GDM1 (cell line): ENCODE results near the gene NUP160.
A peak's percentile ranks its signal among the peaks of the same experiment; 100 is the strongest.
"Not testable (repeated sequence)": the region's sequence is repeated elsewhere in the genome, so short reads cannot be mapped to it uniquely, and the experiment has no call there.

Experiments used
- DNase-seq: peaks from one replicate; lab custom pipeline; 2025; lab: John Stamatoyannopoulos, UW

Gene NUP160, protein sequence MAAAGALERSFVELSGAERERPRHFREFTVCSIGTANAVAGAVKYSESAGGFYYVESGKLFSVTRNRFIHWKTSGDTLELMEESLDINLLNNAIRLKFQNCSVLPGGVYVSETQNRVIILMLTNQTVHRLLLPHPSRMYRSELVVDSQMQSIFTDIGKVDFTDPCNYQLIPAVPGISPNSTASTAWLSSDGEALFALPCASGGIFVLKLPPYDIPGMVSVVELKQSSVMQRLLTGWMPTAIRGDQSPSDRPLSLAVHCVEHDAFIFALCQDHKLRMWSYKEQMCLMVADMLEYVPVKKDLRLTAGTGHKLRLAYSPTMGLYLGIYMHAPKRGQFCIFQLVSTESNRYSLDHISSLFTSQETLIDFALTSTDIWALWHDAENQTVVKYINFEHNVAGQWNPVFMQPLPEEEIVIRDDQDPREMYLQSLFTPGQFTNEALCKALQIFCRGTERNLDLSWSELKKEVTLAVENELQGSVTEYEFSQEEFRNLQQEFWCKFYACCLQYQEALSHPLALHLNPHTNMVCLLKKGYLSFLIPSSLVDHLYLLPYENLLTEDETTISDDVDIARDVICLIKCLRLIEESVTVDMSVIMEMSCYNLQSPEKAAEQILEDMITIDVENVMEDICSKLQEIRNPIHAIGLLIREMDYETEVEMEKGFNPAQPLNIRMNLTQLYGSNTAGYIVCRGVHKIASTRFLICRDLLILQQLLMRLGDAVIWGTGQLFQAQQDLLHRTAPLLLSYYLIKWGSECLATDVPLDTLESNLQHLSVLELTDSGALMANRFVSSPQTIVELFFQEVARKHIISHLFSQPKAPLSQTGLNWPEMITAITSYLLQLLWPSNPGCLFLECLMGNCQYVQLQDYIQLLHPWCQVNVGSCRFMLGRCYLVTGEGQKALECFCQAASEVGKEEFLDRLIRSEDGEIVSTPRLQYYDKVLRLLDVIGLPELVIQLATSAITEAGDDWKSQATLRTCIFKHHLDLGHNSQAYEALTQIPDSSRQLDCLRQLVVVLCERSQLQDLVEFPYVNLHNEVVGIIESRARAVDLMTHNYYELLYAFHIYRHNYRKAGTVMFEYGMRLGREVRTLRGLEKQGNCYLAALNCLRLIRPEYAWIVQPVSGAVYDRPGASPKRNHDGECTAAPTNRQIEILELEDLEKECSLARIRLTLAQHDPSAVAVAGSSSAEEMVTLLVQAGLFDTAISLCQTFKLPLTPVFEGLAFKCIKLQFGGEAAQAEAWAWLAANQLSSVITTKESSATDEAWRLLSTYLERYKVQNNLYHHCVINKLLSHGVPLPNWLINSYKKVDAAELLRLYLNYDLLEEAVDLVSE (N-terminal part only)

DNA sequence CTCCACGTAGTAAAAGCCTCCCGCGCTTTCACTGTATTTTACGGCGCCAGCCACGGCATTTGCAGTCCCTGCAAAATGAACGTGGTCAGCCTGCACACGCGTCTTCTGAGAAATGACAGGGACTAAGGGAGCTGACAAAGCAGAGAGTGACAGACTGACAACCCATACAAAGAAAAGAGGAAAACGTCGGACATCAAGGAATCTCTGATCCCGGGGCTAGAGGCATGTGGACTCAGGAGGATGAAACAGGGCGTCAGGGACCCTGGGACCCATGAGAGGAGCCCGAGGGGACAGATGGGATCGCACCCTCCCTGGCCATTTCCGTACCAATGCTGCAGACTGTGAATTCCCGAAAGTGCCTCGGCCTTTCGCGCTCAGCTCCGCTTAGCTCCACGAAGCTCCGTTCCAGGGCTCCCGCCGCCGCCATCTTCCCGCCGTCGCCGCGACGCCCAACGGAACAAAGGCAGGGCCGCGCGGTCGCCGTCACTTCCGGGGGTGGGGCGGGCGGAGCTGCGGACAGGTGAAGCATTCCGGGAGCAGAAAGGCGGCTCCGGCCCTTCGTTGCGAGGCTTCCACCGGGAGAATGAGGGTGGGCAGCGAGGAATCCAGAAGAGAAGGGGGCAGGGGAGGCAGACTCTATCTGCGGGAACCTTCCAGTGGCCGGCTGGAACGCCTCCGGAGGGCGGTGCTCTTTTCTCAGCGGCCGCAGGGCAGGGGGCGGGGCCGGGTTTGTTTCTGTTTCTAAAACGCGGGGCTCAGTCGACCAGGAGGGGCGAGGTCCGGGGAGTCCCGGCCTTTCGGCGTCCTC, at the start of gene NUP160:
Gene NUP160 (minus strand): TSS at position 459 of the 808 bp plus-strand sequence. CDS start 32 bp downstream, at position 427.
- peak; percentile 68 for DNase-seq

DNA sequence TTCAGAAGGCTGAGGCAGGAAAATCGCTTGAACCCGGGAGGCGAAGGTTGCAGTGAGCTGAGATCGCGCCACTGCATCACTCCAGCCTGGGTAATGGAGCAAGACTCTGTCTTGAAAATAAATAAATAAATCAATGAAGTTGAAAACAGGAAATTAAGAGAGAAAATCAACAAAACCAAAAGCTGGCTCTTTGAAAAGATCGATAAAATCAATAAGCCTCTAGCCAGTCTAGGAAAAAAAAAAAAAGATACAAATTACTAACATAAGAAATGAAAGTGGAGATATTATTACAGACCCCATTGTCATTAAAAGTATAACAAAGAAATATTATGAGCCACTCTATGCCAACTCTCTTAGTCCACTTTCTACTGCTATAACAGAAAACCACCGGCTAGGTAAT, 48.0 kb upstream of the NUP160 start:
- no peak for DNase-seq

DNA sequence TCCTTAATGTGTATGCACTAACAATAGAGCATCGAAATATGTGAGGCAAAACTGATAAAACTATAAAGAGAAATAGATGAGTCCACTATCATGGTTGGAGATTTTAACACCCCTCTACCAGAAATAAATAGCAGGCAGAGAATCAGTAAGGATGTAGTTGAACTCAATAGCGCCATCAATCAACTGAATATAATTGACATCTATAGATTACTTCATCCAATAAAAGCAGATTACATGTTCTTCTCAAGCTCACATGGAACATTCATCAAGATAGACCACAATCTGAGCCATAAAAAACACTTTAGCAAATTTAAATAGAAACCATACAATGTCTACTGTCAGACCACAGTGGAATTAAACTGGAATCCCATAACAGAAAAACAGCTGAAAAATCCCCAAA, 46.9 kb upstream of the NUP160 start:
- no peak for DNase-seq

DNA sequence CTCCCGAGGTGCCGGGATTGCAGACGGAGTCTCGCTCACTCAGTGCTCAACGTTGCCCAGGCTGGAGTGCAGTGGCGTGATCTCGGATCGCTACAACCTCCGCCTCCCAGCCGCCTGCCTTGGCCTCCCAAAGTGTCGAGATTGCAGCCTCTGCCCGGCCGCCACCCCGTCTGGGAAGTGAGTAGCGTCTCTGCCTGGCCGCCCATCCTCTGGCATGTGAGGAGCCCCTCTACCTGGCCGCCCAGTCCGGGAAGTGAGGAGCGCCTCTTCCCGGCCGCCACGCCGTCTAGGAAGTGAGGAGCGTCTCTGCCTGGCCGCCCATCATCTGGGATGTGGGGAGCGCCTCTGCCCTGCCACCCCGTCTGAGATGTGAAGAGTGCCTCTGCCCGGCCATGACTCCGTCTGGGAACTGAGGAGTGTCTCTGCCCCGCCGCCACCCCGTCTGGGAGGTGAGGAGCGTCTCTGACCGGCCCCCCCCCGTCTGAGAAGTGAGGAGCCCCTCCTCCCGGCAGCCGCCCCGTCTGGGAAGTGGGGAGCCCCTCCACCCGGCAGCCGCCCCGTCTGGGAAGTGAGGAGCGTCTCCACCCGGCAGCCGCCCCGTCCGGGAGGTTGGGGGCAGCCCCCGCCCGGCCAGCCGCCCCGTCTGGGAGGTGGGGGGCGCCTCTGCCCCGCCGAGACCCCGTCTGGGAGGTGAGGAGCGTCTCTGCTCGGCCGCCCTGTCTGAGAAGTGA, 44.6 kb upstream of the NUP160 start:
- DNase-seq, result not testable (repeated sequence)

DNA sequence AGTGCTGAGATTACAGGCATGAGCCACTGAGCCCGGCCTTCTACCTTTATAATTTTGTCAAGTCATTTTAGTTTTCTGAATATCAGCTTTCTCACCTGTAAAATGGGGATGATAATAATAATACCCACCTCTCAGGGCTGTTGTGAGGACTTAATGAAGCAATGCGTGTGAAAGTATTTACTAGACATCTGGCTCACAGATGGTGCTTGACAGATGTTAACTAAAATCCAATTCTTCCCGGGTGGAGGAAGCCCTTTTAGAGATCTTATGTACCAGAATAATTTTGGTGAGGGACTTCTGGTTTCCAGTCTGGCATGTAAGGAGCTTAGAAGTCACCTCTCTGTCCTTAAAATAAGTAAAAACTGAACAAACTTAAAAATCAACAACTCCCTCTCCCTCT, 43.7 kb upstream of the NUP160 start:
- no peak for DNase-seq

DNA sequence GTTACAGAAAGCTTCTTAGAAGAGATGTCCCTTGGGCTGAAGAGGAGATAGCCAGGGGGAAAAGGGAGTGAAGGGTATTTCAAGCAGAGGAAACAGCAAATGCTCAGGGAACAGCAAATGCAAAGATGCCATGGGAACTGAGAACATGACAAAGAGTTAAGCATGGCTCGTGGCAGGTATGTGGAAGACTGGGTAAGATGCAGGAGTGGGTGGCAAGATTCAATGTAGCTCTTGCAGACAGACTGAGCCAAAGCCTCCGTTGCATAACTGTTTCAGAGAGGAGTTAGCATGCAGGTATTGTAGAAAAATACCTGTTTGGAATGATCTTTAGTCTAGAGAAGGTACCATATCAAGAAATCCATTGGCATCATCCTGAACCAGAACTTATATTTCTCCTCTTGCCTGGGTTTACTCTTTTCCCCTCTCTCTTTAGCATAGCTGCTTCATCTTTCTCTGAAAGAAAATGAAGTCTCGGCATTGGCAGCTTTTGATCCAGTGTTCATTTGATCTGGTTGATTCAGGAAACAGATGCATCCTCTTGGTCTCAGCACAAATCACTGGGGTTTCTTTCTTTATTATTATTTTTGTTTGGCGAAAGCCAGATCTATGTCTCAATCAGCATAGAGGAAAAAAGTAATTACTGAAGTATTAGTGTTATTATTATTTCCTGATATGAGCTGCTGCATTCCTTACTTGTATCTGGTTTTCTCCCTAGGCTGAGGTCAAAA, 41.7 kb upstream of the NUP160 start:
- DNase-seq, result no peak

DNA sequence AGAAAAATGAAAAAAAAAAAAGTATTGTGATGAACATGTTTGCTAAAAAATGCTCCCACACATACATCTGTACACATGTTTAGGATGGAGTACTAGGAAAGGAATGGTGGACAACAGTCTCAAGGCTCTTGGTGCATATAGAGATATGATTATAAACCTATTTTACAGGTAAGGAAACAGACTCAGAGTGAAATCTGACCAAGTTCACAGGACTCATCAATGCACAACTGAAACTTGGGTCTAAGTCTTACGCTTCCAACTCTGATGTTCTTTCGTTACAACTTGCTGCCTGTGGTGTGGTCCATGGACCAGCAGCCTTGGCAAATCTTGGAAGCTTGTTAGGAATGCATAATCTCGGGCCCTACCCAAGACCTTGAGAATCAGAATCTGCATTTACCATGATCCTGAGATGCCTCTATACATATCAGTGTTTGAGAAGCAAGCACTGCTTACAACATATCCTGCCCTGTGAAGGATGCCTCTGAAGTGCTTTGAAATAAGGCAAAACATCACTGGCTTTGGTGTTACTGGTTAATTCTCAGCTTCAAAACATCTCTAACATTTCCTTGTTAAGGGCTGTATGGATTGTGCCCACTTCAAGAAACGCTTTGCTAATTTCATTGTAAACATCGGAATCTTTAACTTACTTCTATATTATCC, 39.9 kb upstream of the NUP160 start:
- no peak for DNase-seq

DNA sequence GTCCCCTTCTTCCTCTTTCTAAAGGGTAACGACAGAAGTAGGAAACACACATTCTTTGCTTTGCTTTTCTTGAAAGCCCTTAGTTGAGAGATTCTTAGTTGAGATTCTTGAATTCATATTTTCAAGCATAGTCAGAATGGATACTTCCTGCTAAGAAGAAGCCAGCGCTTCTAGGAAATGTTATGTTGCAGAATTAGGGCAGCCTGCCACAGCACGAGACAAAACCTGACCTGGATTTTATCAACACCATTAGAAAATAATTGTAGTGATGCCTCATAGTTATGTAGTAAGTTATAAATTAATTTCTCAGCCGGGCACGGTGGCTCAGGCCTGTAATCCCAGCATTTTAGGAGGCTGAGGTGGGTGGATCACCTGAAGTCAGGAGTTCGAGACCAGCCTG, 37.9 kb upstream of the NUP160 start:
- no peak for DNase-seq

DNA sequence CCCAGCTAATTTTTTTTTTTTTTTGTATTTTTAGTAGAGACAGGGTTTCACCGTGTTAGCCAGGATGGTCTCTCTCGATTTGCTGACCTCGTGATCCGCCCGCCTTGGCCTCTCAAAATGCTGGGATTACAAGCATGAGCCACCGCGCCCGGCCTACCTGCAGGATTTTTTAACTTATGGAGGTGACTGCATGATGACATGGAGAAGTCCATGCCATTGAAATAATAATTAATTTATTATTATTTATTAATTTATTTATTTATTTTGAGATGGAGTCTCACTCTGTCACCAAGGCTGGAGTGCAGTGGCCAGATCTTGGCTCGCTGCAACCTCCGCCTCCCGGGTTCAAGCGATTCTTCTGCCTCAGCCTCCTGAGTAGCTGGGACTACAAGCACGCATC, 34.3 kb upstream of the NUP160 start:
- DNase-seq, result not testable (repeated sequence)

DNA sequence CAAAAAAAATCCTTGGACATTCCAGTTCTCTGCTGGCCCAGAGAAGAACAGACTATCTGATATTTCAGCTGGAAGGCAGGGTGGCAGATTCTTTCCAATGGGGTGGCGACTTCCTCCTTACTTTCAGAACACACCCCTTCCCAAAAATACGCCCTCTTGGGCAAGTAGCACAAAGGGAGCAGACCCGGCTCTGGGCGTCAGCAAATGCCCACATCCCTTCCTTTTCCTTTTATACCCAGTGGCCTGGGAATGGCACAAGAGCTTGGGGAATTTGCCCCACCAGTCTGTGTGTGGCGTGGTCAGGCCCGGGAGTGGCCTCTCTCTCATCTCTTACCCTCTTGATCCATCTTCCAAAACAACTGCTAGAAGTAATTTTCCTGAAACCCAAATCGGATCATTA, 33.0 kb upstream of the NUP160 start:
- no peak for DNase-seq

DNA sequence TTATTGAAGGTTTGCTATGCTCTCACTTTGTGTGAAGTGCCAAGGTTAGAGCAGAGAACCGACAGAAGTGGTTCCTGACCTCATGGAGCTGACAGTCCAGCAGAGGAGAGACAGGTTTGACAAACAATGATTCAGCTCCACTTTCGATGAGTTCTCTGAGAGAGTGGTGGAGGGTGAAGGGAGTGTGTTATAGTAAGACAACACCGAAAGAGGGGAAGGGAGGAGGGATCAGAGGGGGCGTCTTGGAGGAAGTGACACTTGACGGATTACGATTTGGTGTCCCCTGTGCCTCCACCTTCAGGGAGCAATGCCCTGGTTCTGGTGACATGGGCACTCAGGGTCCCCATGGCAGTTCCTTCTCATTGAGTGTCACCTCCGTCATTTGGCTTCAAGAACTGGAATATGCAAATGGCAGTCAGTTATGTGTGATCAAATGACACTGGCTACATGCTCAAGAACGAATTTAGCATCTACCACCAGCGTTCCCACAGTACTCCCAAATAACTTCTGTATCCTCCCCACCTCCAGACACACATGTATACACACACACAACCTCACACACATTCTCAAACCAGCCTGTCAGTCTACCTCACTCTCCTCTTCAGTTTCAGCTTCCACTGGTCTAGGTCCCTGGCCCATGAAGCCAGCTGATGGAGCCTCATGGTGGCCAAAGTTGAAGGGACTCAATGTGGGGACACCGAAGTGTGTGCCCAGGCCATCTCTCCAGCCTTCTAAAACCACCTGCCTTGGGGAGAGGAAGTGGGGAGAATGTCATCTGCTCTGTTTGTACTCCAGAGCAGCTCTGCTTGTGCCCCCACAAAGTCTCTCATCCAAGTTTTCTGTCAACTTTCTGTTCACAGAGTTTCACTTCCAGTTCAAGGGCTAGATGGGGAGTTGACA, 31.4 kb upstream of the NUP160 start:
- DNase-seq, result no peak

DNA sequence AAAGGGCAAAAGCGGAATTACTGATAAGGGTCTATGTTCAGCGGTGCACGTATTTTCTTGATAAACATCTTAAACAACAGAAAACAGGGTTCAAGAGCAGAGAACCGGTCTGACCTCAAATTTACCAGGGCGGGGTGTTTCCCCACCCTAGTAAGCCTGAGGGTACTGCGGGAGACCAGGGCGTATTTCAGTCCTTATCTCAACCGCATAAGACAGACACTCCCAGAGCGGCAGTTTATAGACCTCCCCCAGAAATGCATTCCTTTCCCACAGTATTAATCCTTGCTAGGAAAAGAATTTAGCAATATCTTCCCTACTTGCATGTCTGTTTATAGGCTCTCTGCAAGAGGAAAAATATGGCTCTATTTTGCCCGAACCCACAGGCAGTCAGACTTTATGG, 27.7 kb upstream of the NUP160 start:
- not testable (repeated sequence) for DNase-seq

DNA sequence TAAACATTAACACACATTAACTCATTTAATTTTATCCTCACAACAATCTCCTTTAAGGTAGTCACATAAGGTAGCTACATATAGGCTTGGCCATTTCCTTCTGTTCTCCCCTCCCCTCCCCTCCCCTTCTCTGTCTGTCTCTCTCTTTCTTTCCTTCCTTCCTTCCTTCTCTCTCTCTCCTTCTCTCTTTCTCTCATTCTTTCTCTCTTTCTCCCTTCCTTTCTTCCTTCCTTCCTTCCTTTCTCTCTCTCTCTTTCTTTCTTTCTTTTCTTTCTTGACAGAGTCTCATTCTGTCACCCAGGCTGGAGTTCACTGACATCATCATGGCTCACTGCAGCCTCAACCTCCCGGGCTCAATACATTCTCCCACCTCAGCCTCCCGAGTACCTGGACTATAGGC, 22.3 kb upstream of the NUP160 start:
- no peak for DNase-seq

DNA sequence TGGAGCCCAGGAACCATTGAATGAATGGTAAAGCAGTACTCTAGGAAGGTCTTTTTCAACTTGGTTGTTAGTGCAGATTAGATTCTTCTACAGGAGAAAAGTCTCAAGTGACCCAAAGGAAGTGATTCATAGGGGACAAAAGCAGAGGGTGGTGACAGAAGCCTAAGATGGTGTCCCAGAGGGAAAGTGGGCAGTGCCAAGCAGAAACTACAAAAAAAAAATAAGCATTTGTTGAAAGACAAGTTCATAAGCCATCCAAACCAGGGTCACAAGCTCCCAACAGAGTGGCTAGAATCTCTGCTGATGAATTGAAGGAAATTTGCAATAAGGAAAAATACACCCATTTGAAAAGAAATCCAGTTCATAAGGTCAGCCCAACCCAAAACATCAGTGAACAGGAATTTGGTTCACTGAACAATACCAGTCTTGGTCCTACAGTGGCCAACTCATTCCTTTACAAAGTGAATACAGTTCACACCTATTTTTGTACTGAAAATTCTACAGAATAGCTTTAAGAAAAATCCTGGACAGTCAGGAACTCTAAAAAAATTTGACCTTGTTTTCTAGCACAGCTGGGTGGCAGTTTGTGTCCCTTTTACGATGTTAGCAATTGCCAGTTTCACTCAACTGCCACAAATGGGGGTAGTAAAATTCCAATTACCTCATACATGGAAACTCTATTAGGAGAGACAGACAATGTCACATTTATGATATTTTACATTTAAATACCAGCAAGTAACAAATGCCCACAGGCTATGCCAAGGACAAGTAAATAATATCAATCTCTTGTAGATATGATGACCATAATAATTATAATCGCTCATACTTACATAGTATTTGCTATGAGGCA, 21.6 kb upstream of the NUP160 start:
- DNase-seq, result no peak

DNA sequence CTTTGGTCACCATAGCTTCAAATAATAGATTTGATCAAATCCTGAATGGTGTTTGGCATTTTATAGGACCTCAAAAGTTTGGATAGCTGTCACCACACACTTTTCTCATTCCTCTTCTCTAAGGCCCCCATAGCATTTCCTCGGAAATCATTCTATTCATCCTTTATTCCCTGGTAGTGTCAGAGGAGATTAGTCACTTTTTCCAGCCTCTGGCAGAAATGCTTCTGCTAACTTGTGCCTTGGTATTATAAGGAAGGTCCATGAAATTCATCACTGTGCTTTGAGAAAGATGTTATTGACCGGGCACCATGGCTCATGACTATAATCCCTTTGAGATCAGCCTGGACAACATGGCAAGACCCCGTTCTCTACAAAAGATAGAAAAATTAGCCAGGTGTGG, 19.7 kb upstream of the NUP160 start:
- no peak for DNase-seq

DNA sequence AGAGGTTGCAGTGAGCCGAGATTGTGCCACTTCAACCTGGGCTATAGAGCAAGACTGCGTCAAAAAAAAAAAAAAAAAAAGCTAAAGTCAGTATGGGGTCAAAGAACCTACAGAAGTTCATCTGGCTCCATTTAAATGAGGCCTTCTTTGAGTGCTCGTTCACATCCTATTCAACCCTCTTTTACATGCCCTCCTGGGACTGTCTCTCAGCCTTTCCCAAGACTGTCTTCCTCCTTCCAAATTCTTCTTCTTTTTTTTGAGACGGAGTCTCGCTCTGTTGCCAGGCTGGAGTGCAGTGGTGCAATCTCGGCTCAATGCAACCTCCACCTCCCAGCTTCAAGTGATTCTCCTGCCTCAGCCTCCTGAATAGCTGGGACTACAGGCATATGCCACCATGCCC, 18.7 kb upstream of the NUP160 start:
- not testable (repeated sequence) for DNase-seq

DNA sequence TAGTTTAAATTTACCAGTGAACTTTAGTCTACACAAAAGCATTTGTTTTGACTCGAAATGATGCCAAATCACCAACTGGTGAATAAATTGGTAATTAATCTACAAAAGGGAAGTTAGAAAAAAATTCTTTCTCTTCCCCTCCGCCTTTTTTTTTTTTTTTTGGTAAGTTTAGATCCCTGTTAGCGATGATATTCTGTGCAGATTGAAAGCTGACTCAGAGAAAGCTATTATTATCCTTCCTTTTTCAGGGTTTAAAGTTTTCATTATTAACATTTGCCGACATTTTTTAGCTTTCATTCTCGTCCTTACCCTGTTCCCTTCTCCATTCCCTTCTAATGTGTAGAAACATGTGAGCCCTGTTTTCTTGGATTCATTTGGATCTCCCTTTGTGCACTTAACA, 16.8 kb upstream of the NUP160 start:
- DNase-seq, result no peak
